GM12873 (cell line): ENCODE results near the gene ZNF239.

Experiments used
- CTCF ChIP-seq: IDR thresholded peaks from 2 replicates; pipeline ENCODE4 v1.5.1; 2012; ENCODE audit warnings: low read depth, mild to moderate bottlenecking, moderate library complexity, low read length, control low read depth; ENCODE audit not compliant: insufficient read depth; ENCODE audit errors: missing control alignments

The ZNF239 gene

DNA sequence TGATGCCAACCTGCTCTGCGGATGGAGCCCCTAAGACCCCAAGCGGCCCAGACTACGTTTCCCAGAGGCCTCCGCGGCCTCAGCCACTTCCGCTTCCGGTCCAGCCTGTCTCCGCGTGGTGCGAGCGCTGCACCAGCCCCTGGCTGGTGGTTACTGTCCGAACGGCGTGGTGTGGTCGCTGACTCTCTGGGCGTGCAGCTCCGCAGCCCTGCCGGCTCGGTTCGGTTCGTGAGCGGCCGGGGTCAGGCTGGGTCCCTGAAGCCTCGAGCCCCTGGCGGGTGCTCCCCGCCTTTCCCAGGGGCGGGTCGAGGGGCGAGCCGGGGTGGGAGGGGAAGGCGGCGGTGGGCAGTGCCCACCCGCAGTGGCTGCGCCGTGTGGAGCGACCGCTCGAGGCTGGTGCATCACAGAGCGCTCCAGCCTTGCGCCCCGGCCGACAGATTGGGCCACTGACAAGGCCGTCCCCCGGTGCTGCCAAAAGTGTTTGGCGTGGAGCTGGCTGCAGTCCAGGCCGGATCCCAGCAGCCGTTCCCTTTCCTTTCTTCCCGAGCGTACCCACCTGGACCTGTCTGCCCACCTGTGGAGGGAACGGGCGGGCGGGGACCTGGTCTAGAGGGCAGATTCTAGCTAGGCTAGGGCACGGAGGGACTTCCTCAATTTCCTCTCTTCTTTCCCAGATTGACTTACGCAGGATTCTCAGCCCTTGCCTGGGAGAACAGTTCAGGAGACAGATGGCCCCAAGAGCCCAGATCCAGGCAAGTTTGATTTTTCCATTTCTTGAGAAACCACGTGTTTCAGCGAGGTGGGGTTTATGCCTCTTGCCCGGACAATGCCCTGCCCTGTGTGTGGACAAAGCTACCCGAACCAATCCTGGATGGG is 32.1 kb upstream of the ZNF239 start, which contains the start of gene ZNF485:
Gene ZNF485 (plus strand): TSS at position 116 of the 876 bp plus-strand sequence. CDS start 613 bp downstream, at position 729.
- no peak for TF ChIP-seq CTCF

DNA sequence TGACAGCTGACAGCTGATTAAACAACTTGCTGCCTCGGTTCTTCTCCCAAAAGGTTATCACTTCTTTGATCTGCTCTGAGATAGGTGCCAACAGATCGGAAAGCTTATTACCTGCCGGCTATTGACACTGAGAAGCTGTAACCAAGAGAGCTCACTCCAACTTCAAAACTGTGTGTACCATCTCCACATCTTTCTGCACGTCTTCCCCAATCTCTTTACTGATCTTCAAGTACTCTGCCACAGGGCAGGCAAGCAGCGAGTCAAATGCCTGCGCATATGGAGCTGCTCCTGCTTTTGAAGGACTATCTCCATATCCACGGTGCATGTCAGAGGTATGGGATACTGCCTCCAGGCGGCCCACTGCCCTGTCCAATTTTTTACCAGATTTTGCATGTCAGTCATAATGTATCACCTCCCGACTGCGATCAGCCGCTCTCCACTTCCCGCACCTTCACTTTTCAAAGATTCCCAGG is 31.5 kb upstream of the ZNF239 start:
- TF ChIP-seq CTCF = peak; percentile 5

- TF ChIP-seq CTCF = no peak
Measured at GRCh38 chr10:43599333-43599732, 24.9 kb upstream of the ZNF239 start.

DNA sequence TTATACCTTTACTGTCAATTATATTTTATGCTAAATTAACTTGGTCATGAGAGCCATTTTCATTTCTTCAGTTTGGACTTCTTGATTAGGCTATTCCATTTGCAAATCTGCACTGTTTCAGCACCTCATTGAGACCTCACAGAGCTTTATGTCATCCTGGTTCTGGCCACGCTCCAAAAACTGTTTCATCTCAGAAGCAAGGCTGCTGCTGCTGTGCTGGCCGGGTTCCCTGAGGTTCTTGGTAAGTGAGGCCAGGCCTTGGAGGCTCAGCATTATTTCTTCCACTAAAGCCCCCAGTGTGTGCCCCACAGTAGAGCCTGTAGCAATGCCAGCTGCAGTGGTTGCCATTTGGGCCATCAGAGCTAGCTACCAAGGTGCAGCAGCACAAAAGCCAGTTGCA is 24.0 kb upstream of the ZNF239 start:
- TF ChIP-seq CTCF = no peak

GRCh38 chr10:43596546-43596945 is 22.1 kb upstream of the ZNF239 start:
- TF ChIP-seq CTCF = no peak

DNA sequence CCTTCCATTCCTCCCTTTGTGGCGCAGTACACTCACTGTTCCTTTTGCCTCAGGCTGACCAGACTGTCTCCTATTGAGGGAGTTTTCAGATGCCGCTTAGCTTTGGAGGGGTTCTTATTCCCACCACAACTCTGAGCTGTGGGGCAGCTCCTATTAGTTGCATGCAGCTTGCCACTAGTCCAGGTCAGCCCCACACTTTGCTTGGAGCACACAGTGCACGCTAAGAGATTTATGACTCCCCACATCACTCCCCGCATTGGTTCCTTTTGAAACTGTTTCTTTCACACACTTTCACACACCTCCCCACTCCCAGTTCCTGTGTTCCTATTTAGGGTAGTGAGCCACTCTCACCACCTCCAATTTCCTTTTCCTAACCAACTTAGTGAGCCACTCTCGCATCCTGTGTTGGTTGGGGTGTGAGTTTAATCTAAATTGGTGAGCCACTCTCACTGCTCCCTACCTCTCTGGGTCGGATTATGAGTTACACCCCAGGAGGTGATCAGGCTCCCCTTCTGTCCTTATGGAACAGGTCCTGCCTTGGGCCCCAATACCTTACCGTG is 21.4 kb upstream of the ZNF239 start:
- TF ChIP-seq CTCF = no peak

DNA sequence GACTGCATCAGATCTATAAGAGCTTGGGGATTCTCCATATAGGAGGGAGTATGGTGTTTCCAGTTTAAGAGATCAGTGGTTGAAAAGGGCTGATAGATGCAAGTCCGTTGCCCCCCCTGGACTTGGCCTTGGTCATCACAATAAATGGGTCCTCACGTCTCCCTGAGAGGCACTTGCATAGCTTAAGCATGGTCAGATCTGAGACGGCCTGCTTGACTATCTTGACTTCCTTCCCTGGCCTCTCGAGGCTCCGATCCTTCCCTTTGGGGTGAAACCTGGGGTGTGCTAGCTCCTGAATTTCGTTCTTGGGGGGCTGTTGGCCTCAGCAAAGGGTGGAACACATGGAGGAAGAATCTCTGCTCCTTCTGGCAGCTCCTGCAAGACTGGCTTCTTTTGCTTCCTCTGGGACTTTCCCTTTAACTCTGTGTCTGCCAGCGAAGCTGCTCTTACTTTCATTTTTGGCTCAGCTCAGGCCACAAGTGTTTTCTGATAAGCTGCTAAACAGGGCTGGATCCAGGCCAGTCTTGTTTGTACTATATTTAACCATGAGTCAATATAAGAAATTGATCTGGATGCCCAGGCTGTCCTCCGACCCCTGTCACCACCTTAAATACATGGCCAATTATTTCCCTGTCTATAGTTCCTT is 20.7 kb upstream of the ZNF239 start:
- no peak for TF ChIP-seq CTCF
